GM21786 (cell line): ENCODE measurements around the gene ELOVL7.
"Not testable (repeated sequence)": the region's sequence is repeated elsewhere in the genome, so short reads cannot be mapped to it uniquely, and the experiment has no call there.

ENCODE experiments used
- ATAC-seq: cut with Tn5 transposase; IDR thresholded peaks from one replicate; pipeline ENCODE4 v1.9.1; 2021; ENCODE audit not compliant: unreplicated experiment

ELOVL7 gene

GRCh38 chr5:60843936-60844905, at the start of gene ELOVL7:
TSS of gene ELOVL7 (minus strand) at chr5:60844269. CDS start at chr5:60787397, 56,872 bp downstream.
- peak; percentile 91 for ATAC-seq

- no peak for ATAC-seq
Observed at GRCh38 chr5:60893521-60893920, 49.5 kb upstream of the ELOVL7 start.

GRCh38 chr5:60891667-60892066, 47.6 kb upstream of the ELOVL7 start:
- ATAC-seq, result no peak

- ATAC-seq, result peak; percentile 91
Observed at GRCh38 chr5:60888359-60889061, 44.4 kb upstream of the ELOVL7 start.

- no peak for ATAC-seq
Observed at GRCh38 chr5:60887746-60888145, 43.7 kb upstream of the ELOVL7 start.

- no peak for ATAC-seq
Observed at GRCh38 chr5:60887096-60887495, 43.0 kb upstream of the ELOVL7 start.

- ATAC-seq, result no peak
Observed at GRCh38 chr5:60886158-60886557, 42.1 kb upstream of the ELOVL7 start.

- ATAC-seq, result no peak
Observed at GRCh38 chr5:60883229-60883628, 39.2 kb upstream of the ELOVL7 start.

- ATAC-seq, result no peak
Observed at GRCh38 chr5:60872892-60873291, 28.8 kb upstream of the ELOVL7 start.

GRCh38 chr5:60870857-60871256, 26.8 kb upstream of the ELOVL7 start:
- ATAC-seq, result no peak

- not testable (repeated sequence) for ATAC-seq
Observed at GRCh38 chr5:60860572-60860971, 16.5 kb upstream of the ELOVL7 start.

- ATAC-seq, result no peak
Observed at GRCh38 chr5:60856066-60856465, 12.0 kb upstream of the ELOVL7 start.

- ATAC-seq, result no peak
Observed at GRCh38 chr5:60852940-60853339, 8.9 kb upstream of the ELOVL7 start.

GRCh38 chr5:60852317-60852716, 8.2 kb upstream of the ELOVL7 start:
- ATAC-seq, result no peak

- ATAC-seq, result no peak
Observed at GRCh38 chr5:60851626-60852025, 7.6 kb upstream of the ELOVL7 start.

- ATAC-seq, result no peak
Observed at GRCh38 chr5:60846298-60846697, 2.2 kb upstream of the ELOVL7 start.

GRCh38 chr5:60843386-60843935, 608 bp downstream of the ELOVL7 start:
- peak; percentile 20 for ATAC-seq

- no peak for ATAC-seq
Observed at GRCh38 chr5:60842871-60843385, 1.1 kb downstream of the ELOVL7 start.

GRCh38 chr5:60841361-60841760, 2.7 kb downstream of the ELOVL7 start:
- no peak for ATAC-seq

- ATAC-seq, result no peak
Observed at GRCh38 chr5:60836131-60836530, 7.9 kb downstream of the ELOVL7 start.

GRCh38 chr5:60835554-60835953, 8.5 kb downstream of the ELOVL7 start:
- no peak for ATAC-seq
